PC-3 (cell line): ENCODE measurements around the gene ZNF574. TPM values are rescaled to one million over a fixed set of nuclear protein-coding genes. Genes with fewer than 3 reads are reported as not detected.

Experiments
- ATAC-seq: fragments of 200-7000 bp; cut with Tn5 transposase; 2 replicates; pipeline ENCODE4 v1.9.1; 2020; ENCODE audit warnings: mild to moderate bottlenecking, moderate library complexity
- BruUV-seq: library from RNA; stranded (reverse); fragments of 400-500 nt; replicated peaks from 2 replicates; lab custom pipeline; 2021; lab: Mats Ljungman, UMichigan
- CTCF ChIA-PET: fragments of 300-600 bp; sonication (Branson Sonifier 250); formaldehyde crosslinking; loops from one replicate; lab custom pipeline; 2022; ENCODE audit warnings: antibody characterized with exemption; lab: Charles Lee
- POLR2A ChIA-PET: fragments of 300-600 bp; sonication (Branson Sonifier 250); formaldehyde crosslinking; loops from one replicate; lab custom pipeline; 2022; ENCODE audit warnings: antibody characterized with exemption; ENCODE audit not compliant: unreplicated experiment; lab: Charles Lee
- DNase-seq: peaks from one replicate; pipeline ENCODE4 v3.0.0-alpha.2; 2015
- H2AFZ ChIP-seq: fragments of 300-600 bp; sonication (generic); 2 replicates; pipeline ENCODE4 v1.6.0; 2016; ENCODE audit warnings: antibody characterized with exemption, low read length
- H3F3A ChIP-seq: fragments of 300-600 bp; sonication (generic); one replicate; pipeline ENCODE4 v1.6.0; 2017; ENCODE audit warnings: antibody characterized with exemption, low read length, control low read depth, mild to moderate bottlenecking; ENCODE audit not compliant: unreplicated experiment
- H3K27ac ChIP-seq: fragments of 300-600 bp; sonication (generic); 2 replicates; pipeline ENCODE4 v1.5.1; 2016; ENCODE audit warnings: mild to moderate bottlenecking, low read length
- H3K27me3 ChIP-seq: fragments of 300-600 bp; sonication (generic); 2 replicates; pipeline ENCODE4 v1.6.1; 2016; ENCODE audit warnings: low read length, mixed read lengths
- H3K36me3 ChIP-seq: fragments of 300-600 bp; sonication (generic); 2 replicates; pipeline ENCODE4 v1.6.1; 2016; ENCODE audit warnings: low read depth, mixed run types, low read length, mixed read lengths
- H3K4me1 ChIP-seq: fragments of 300-600 bp; sonication (generic); 2 replicates; pipeline ENCODE4 v1.5.1; 2016; ENCODE audit warnings: low read length; ENCODE audit not compliant: insufficient read depth
- H3K4me2 ChIP-seq: fragments of 300-600 bp; sonication (generic); 2 replicates; pipeline ENCODE4 v1.6.0; 2016; ENCODE audit warnings: low read length
- H3K4me3 ChIP-seq: fragments of 300-600 bp; sonication (generic); 2 replicates; pipeline ENCODE4 v1.5.1; 2016; ENCODE audit warnings: mild to moderate bottlenecking, low read length, mixed read lengths
- H3K79me2 ChIP-seq: fragments of 300-600 bp; sonication (generic); 2 replicates; pipeline ENCODE4 v1.6.1; 2017; ENCODE audit warnings: low read length, mixed read lengths
- H3K9ac ChIP-seq: fragments of 300-600 bp; sonication (generic); 2 replicates; pipeline ENCODE4 v1.6.0; 2016; ENCODE audit warnings: mild to moderate bottlenecking, low read length
- H3K9me2 ChIP-seq: fragments of 300-600 bp; sonication (generic); replicated peaks from 2 replicates; pipeline ENCODE4 v1.6.1; 2016; ENCODE audit warnings: mixed run types, low read length, mixed read lengths
- H3K9me3 ChIP-seq: fragments of 300-600 bp; sonication (generic); 2 replicates; pipeline ENCODE4 v1.6.1; 2016; ENCODE audit warnings: low read length, mixed read lengths
- H4K20me1 ChIP-seq: fragments of 300-600 bp; sonication (generic); 2 replicates; pipeline ENCODE4 v1.6.1; 2016; ENCODE audit warnings: low read length, mixed read lengths
- EZH2 ChIP-seq: fragments of 300-600 bp; sonication (generic); IDR thresholded peaks from one replicate; pipeline ENCODE4 v1.6.1; 2017; ENCODE audit warnings: antibody characterized with exemption, mild to moderate bottlenecking, low read length; ENCODE audit not compliant: unreplicated experiment
- EZH2phosphoT487 ChIP-seq: fragments of 300-600 bp; sonication (generic); IDR thresholded peaks from 2 replicates; pipeline ENCODE4 v1.6.1; 2018; ENCODE audit warnings: mild to moderate bottlenecking, antibody characterized with exemption, low read length, borderline replicate concordance
- intact Hi-C: fragments of 100-400 bp; cut with micrococcal nuclease; formaldehyde crosslinking; loops from 2 replicates; pipeline ENCODE4 v1.9.0; 2023
- total RNA-seq: library from RNA; depleted of rRNA; stranded (reverse); fragments of >200 nt; gene quantifications from 2 replicates; pipeline ENCODE4 v1.2.3, GENCODE V29; 2014
- TF ChIP-seq, protein P1 (sequence below): fragments of 300-600 bp; sonication (generic); conservative IDR thresholded peaks from 2 replicates; pipeline ENCODE4 v1.5.1; 2017; ENCODE audit warnings: antibody characterized with exemption, low read depth, mild to moderate bottlenecking, low read length

The ZNF574 gene
- total RNA-seq, 1 experiment from 2014 or later: 14.4 TPM

DNA sequence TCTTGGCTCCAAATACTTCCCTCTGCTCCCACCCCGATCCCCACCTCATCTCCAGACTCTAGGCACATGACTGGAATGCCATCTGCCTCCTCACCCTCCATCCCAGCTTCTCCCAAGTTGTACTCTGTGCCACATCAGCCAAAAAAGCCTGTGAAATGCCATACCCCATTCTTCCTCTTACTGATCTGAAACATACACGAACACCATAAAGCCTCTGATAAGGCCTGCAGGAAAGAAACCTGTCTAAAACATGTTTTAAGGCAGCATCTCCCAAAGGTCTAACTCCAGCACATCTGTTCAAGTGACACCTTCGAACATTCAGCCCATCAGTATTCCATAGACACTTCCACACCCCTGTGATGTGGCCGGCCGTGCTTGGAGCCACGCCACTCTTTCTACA lies 11.5 kb upstream of the ZNF574 start:
- BruUV-seq: no TSS peak
- POLR2A ChIA-PET: no interaction called here
- CTCF ChIA-PET: no interaction called here

GRCh38 chr19:42065051-42065450 lies 10.9 kb upstream of the ZNF574 start:
- no peak overlapping the region for H3K27ac ChIP-seq
- no peak for TF ChIP-seq EZH2phosphoT487
- no peak for TF ChIP-seq EZH2
- TF ChIP-seq, protein P1, sequence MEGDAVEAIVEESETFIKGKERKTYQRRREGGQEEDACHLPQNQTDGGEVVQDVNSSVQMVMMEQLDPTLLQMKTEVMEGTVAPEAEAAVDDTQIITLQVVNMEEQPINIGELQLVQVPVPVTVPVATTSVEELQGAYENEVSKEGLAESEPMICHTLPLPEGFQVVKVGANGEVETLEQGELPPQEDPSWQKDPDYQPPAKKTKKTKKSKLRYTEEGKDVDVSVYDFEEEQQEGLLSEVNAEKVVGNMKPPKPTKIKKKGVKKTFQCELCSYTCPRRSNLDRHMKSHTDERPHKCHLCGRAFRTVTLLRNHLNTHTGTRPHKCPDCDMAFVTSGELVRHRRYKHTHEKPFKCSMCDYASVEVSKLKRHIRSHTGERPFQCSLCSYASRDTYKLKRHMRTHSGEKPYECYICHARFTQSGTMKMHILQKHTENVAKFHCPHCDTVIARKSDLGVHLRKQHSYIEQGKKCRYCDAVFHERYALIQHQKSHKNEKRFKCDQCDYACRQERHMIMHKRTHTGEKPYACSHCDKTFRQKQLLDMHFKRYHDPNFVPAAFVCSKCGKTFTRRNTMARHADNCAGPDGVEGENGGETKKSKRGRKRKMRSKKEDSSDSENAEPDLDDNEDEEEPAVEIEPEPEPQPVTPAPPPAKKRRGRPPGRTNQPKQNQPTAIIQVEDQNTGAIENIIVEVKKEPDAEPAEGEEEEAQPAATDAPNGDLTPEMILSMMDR: no peak

More for the DNA sequence above, 11.5 kb upstream of the ZNF574 start:
- intact Hi-C loops: no loop called here
- no peak overlapping the region for H3K27ac ChIP-seq
- no peaks in the 10 kb centered on the region for H3K27me3 ChIP-seq
- no peak overlapping the region for H2AFZ ChIP-seq
- DNase-seq: no peak
- H3K4me1 ChIP-seq: no peaks in the 10 kb centered on the region
- H3K4me3 ChIP-seq: no peak overlapping the region
- H3K9ac ChIP-seq: no peak overlapping the region
- H3K36me3 ChIP-seq: no peaks in the 10 kb centered on the region
- ATAC-seq: no peak
- H3K9me3 ChIP-seq: no peaks in the 10 kb centered on the region
- no peaks in the 10 kb centered on the region for H3K9me2 ChIP-seq
- TF ChIP-seq EZH2phosphoT487 (no peak), EZH2 (no peak)
- TF ChIP-seq, protein P1: no peak
- H4K20me1 ChIP-seq: no peaks in the 10 kb centered on the region
- H3K4me2 ChIP-seq: no peak overlapping the region
- no peaks in the 10 kb centered on the region for H3F3A ChIP-seq
- H3K79me2 ChIP-seq: no peaks in the 10 kb centered on the region

GRCh38 chr19:42065511-42065910 lies 10.5 kb upstream of the ZNF574 start:
- Histone ChIP-seq H3K4me2 (no peak overlapping the region), H3K9ac (no peak overlapping the region), H3K4me1 (no peaks in the 10 kb centered on the region), H3K27me3 (no peaks in the 10 kb centered on the region), H3F3A (no peaks in the 10 kb centered on the region), H2AFZ (no peak overlapping the region), H3K9me2 (no peaks in the 10 kb centered on the region), H4K20me1 (no peaks in the 10 kb centered on the region), H3K9me3 (no peaks in the 10 kb centered on the region), H3K36me3 (no peaks in the 10 kb centered on the region), H3K4me3 (no peak overlapping the region), H3K79me2 (no peaks in the 10 kb centered on the region), H3K27ac (no peak overlapping the region)
- ChIA-PET CTCF (no interaction called here), POLR2A (no interaction called here)
- no peak for ATAC-seq
- intact Hi-C loops: no loop called here
- no TSS peak for BruUV-seq
- no peak for DNase-seq
- no peak for TF ChIP-seq EZH2
- TF ChIP-seq EZH2phosphoT487: no peak
- TF ChIP-seq, protein P1: no peak

More at GRCh38 chr19:42065051-42065450, 10.9 kb upstream of the ZNF574 start:
- DNase-seq: no peak
- no TSS peak for BruUV-seq
- no peak for ATAC-seq
- Histone ChIP-seq H3K36me3 (no peaks in the 10 kb centered on the region), H2AFZ (no peak overlapping the region), H3K4me1 (no peaks in the 10 kb centered on the region), H3F3A (no peaks in the 10 kb centered on the region), H3K9ac (no peak overlapping the region), H3K9me2 (no peaks in the 10 kb centered on the region), H3K4me2 (no peak overlapping the region), H3K4me3 (no peak overlapping the region), H3K27me3 (no peaks in the 10 kb centered on the region), H4K20me1 (no peaks in the 10 kb centered on the region), H3K79me2 (no peaks in the 10 kb centered on the region), H3K9me3 (no peaks in the 10 kb centered on the region)
- ChIA-PET POLR2A (no interaction called here), CTCF (no interaction called here)
- intact Hi-C loops: no loop called here
